NCI-H524 treated with DMSO at 0.1 percent for 48 hours (cell line): Measurements from ENCODE around the gene PAM.

Source experiments
- DNase-seq: peaks from one replicate; lab custom pipeline; 2025; lab: John Stamatoyannopoulos, UW

PAM gene

GRCh38 chr5:102863058-102863457 is 108.0 kb downstream of the PAM start:
- DNase-seq = no peak

DNA sequence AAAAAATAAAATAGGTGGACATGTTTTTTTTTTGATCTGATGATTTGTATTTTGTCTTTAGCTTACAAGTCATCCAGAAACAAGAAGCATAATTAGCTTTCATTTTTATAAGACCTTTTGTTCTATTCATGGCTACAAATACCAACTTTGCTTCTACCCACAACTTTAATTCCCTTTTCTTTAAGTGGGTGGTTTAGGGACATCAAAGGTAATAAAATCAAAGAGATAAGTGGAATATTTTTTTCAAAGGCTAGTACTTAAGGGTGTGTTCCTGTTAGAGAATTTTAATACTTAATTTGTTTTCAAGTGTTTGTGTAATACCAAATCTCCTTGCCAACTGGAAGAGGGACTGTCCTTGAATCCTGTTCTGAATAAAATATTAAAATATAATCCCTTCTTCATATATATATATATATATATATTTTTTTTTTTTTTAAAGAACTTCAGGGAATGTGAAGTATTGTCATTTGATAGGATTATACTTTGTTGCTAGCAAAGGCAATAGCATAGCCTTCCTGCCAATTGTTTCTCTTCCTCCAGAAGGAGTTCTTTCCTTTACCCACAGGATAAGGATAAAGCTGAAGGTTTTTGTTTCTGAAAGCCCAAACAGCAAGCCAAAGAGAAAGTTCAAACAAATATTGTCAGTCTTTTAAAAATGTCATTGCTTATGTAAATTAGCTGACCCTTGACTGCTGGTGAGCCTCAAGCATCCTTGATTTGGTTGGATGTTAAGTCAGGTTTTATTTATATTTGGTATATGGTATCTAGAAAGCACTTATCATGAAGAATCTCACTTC is 108.9 kb downstream of the PAM start:
- no peak for DNase-seq

- no peak for DNase-seq
Measured at GRCh38 chr5:102865171-102865509, 110.0 kb downstream of the PAM start.

- no peak for DNase-seq
Measured at GRCh38 chr5:102865510-102866236, 110.6 kb downstream of the PAM start.

- DNase-seq = no peak
Measured at GRCh38 chr5:102866237-102866600, 111.1 kb downstream of the PAM start.

GRCh38 chr5:102867992-102868662 is 113.0 kb downstream of the PAM start:
- no peak for DNase-seq

- no peak for DNase-seq
Measured at GRCh38 chr5:102869230-102869629, 114.1 kb downstream of the PAM start.

GRCh38 chr5:102873379-102873932 is 118.4 kb downstream of the PAM start:
- DNase-seq = no peak

DNA sequence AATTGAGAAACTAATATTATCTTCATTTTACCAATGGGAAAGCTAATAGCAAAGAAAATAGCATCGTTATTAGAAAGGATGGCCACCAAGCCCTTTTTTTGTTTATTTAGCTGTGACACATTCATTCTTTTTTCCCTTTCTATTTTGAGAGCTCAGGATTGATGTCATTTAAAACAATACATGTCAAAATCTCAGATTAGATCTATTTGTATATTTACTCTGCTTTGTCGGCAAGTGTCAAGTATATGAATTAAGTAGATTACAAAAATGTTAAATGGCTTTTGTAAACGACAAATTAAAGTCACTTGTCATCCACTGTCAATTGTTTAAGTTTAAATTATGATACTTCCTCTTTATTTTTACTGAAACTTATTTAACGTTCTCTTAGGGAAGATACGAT is 118.9 kb downstream of the PAM start:
- no peak for DNase-seq

- DNase-seq = no peak
Measured at GRCh38 chr5:102875721-102876123, 120.6 kb downstream of the PAM start.

GRCh38 chr5:102876610-102877009 is 121.5 kb downstream of the PAM start:
- no peak for DNase-seq

DNA sequence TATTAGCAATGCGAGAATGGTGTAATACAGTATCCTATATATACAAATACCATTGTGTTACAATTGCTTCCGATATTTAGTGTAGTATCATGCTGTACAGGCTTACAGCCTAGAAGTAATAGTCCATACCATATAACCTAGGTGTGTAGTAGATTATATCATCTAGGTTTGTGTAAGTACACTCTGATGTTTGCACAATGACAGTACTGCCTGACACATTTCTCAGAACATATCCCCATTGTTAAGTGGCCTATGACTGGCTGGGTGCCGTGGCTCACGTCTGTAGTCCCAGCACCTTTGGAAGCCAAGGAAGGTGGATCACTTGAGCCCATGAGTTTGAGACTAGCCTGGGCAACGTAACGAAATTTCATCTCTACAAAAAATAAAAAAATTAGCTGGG is 124.6 kb downstream of the PAM start:
- no peak for DNase-seq

GRCh38 chr5:102886586-102886985 is 131.5 kb downstream of the PAM start:
- no peak for DNase-seq

- no peak for DNase-seq
Measured at GRCh38 chr5:102888483-102888882, 133.4 kb downstream of the PAM start.

DNA sequence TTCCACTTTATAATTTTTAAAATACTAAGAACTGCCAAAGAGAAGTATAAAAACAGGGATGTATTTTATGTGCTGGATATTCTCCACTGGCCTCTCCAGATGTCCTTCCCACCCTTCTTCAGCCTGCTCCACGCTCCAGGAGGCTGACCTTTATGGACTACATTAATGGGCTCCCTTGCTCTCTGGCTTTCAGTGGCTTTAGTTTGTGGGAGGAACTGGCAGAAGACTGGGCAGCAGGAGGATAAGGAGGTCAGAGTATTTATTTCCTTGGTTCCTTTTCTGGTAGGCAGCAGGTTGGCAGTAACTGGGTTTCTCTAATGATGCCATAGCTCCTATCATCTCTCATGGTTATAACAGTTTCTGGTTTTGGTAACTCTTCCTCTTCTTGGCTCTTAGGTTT is 133.9 kb downstream of the PAM start:
- DNase-seq = no peak

DNA sequence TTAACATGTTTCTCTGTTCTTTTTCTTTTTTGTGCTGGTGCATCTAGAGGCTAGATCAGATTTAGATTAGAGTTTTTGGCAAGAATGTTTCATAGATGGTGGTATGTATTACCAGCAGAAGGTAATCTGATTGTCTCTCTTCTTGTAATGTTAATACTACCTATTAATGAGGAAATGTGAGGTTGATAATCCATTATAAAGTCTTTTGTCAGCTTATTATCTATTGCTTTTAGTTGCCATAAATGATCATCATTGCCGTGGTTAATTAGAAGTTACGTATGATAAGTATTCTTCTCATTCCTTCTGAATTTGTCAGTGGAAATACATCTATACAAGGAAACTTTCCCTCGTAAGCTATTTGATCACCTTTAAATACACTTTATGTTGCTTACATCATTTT is 135.0 kb downstream of the PAM start:
- DNase-seq = no peak

DNA sequence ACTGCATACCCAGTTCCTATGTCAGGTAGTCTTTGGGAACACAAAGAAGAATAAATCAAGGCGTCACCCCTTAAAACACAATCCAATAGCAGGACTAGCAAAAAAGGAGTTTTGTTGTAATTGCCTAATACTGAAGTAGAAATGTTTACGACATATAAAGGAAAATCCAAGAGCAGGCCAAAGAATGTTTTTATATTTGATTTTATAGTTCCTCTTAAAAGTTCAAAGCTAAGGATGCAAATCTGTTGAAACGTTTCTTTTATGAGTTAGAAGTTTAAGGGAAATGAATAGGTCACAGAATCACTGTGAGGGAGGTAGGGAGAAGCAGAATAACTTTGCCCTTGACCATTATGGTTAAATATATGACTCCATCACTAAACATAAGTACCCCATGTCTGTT is 136.1 kb downstream of the PAM start:
- no peak for DNase-seq

GRCh38 chr5:102893942-102894341 is 138.8 kb downstream of the PAM start:
- no peak for DNase-seq

DNA sequence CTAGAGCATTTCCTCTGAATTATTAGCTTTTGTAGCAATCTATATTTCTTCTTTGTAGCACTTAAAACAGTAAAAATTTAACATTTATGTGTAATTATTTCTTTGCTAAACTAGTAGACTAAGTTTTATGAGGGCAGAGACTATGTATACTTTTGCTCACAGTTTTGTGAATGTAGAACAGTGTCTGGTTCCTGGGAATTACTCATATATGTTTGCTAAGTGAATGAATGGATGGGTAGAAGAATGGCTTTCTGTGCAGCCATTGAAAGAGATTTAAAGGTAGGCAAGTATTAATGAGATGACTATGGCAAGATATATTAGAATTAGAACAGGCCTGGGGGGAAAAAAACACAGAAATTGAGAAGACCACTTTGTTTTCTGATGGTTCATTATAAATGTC is 140.1 kb downstream of the PAM start:
- DNase-seq = no peak

GRCh38 chr5:102895976-102896375 is 140.9 kb downstream of the PAM start:
- no peak for DNase-seq

GRCh38 chr5:102901424-102902134 is 146.5 kb downstream of the PAM start:
- no peak for DNase-seq

GRCh38 chr5:102902135-102902448 is 147.0 kb downstream of the PAM start:
- DNase-seq = no peak
